ENCODE data around the gene CABLES2.

DNA sequence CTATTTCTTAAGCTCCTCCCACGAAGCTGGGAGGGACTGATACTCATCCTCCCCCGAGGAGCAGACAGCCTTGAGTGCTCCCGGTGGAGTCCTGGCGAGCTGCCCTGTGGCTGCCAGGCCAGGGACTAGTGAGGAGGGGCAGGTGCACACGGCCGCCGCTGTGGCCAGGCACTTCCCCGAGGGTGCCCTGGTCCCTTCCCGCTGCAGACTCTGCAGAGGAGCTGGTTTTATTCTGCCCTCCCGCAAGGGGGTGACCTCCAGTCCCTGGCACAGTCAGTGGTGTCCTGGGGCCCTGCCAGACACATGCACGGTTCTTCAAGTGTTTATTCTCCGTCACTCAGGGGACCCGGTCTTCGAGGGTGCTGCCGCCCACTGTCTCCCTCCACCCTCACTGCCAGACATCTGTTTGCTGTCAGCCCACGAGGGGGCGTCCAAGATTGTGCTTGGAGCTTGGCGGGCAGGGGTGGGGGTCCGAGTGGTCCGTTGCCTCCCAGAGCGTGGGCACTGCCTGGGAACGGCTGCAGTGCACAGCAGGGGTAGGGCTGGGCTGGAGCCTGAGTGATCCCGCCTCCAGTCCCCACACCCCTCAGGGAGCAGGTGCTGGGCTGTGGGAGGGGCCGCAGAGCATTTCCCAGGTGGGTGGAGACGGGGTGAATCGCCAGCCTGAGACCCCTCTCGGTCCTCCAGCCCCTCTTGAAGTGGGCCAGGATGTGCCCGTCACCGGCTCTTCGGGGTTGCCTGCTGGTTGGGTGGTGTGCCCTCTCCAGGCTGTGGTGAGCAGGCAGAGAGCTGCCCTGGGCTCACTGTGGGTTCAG lies 3.1 kb upstream of the CABLES2 start:
- TF ChIP-seq POLR2A (IDR thresholded peaks at IDR 0.05) = no peak
- TF ChIP-seq, protein P1, sequence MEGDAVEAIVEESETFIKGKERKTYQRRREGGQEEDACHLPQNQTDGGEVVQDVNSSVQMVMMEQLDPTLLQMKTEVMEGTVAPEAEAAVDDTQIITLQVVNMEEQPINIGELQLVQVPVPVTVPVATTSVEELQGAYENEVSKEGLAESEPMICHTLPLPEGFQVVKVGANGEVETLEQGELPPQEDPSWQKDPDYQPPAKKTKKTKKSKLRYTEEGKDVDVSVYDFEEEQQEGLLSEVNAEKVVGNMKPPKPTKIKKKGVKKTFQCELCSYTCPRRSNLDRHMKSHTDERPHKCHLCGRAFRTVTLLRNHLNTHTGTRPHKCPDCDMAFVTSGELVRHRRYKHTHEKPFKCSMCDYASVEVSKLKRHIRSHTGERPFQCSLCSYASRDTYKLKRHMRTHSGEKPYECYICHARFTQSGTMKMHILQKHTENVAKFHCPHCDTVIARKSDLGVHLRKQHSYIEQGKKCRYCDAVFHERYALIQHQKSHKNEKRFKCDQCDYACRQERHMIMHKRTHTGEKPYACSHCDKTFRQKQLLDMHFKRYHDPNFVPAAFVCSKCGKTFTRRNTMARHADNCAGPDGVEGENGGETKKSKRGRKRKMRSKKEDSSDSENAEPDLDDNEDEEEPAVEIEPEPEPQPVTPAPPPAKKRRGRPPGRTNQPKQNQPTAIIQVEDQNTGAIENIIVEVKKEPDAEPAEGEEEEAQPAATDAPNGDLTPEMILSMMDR (IDR thresholded peaks at IDR 0.05) = peak in 4 of 6 experiments; percentile 33 to 50 (median 40)
